Measurements from ENCODE around the gene RETSAT.
"Not testable (repeated sequence)": the region's sequence is repeated elsewhere in the genome, so short reads cannot be mapped to it uniquely, and the experiment has no call there.

The RETSAT gene

GRCh38 chr2:85383850-85384249 is 29.5 kb upstream of the RETSAT start:
- no peak for DNase-seq
- in situ Hi-C loops (cut with MboI; ENCODE audit: low pct_unique_long_range_greater_than_20kb, low sequenced_read_pairs) = no loop called here

GRCh38 chr2:85383151-85383550 is 28.8 kb upstream of the RETSAT start:
- in situ Hi-C loops (cut with MboI; ENCODE audit: low pct_unique_long_range_greater_than_20kb, low sequenced_read_pairs); DNase-seq: not testable (repeated sequence)

GRCh38 chr2:85380048-85380447 is 25.7 kb upstream of the RETSAT start:
- DNase-seq = no peak
- in situ Hi-C loops (cut with MboI; ENCODE audit: low pct_unique_long_range_greater_than_20kb, low sequenced_read_pairs) = no loop called here

GRCh38 chr2:85378257-85378656 is 23.9 kb upstream of the RETSAT start:
- no peak for DNase-seq
- in situ Hi-C loops (cut with MboI; ENCODE audit: low pct_unique_long_range_greater_than_20kb, low sequenced_read_pairs) = no loop called here

GRCh38 chr2:85377083-85377482 is 22.8 kb upstream of the RETSAT start:
- no peak for DNase-seq
- in situ Hi-C loops (cut with MboI; ENCODE audit: low pct_unique_long_range_greater_than_20kb, low sequenced_read_pairs) = no loop called here

- in situ Hi-C loops (cut with MboI; ENCODE audit: low pct_unique_long_range_greater_than_20kb, low sequenced_read_pairs) = no loop called here
- DNase-seq = no peak
These were observed 22.1 kb upstream of the RETSAT start for GRCh38 chr2:85376291-85377065.

GRCh38 chr2:85371045-85371444 is 16.7 kb upstream of the RETSAT start:
- in situ Hi-C loops (cut with MboI; ENCODE audit: low pct_unique_long_range_greater_than_20kb, low sequenced_read_pairs) = no loop called here
- no peak for DNase-seq

- in situ Hi-C loops (cut with MboI; ENCODE audit: low pct_unique_long_range_greater_than_20kb, low sequenced_read_pairs) = no loop called here
- no peak for DNase-seq
These were observed 15.2 kb upstream of the RETSAT start for GRCh38 chr2:85369500-85369899.

GRCh38 chr2:85368921-85369320 is 14.6 kb upstream of the RETSAT start:
- no peak for DNase-seq
- in situ Hi-C loops (cut with MboI; ENCODE audit: low pct_unique_long_range_greater_than_20kb, low sequenced_read_pairs) = no loop called here

GRCh38 chr2:85367180-85367579 is 12.9 kb upstream of the RETSAT start:
- no peak for DNase-seq
- in situ Hi-C loops (cut with MboI; ENCODE audit: low pct_unique_long_range_greater_than_20kb, low sequenced_read_pairs) = no loop called here

GRCh38 chr2:85362653-85363387 is 8.5 kb upstream of the RETSAT start:
- in situ Hi-C loops (cut with MboI; ENCODE audit: low pct_unique_long_range_greater_than_20kb, low sequenced_read_pairs); DNase-seq: not testable (repeated sequence)

GRCh38 chr2:85357736-85358135 is 3.4 kb upstream of the RETSAT start:
- DNase-seq = no peak
- in situ Hi-C loops (cut with MboI; ENCODE audit: low pct_unique_long_range_greater_than_20kb, low sequenced_read_pairs) = no loop called here

- no peak for DNase-seq
- in situ Hi-C loops (cut with MboI; ENCODE audit: low pct_unique_long_range_greater_than_20kb, low sequenced_read_pairs) = no loop called here
These were observed 1.9 kb upstream of the RETSAT start for GRCh38 chr2:85356186-85356585.

- in situ Hi-C loops (cut with MboI; ENCODE audit: low pct_unique_long_range_greater_than_20kb, low sequenced_read_pairs) = no loop called here
- no peak for DNase-seq
These were observed 1.2 kb upstream of the RETSAT start for GRCh38 chr2:85355521-85355920.

- in situ Hi-C loops (cut with MboI; ENCODE audit: low pct_unique_long_range_greater_than_20kb, low sequenced_read_pairs) = no loop called here
- DNase-seq = no peak
These were observed 714 bp upstream of the RETSAT start for GRCh38 chr2:85355073-85355410.

- in situ Hi-C loops (cut with MboI; ENCODE audit: low pct_unique_long_range_greater_than_20kb, low sequenced_read_pairs) = no loop called here
These were observed 447 bp downstream of the RETSAT start for GRCh38 chr2:85353876-85354285.

GRCh38 chr2:85347599-85347998 is 6.7 kb downstream of the RETSAT start:
- DNase-seq = no peak
- in situ Hi-C loops (cut with MboI; ENCODE audit: low pct_unique_long_range_greater_than_20kb, low sequenced_read_pairs) = no loop called here

More at GRCh38 chr2:85353876-85354285, 447 bp downstream of the RETSAT start:
- no peak for DNase-seq

GRCh38 chr2:85344356-85344954 is 9.9 kb downstream of the RETSAT start:
- in situ Hi-C loops (cut with MboI; ENCODE audit: low pct_unique_long_range_greater_than_20kb, low sequenced_read_pairs) = no loop called here
- DNase-seq = no peak

- in situ Hi-C loops (cut with MboI; ENCODE audit: low pct_unique_long_range_greater_than_20kb, low sequenced_read_pairs); DNase-seq: not testable (repeated sequence)
These were observed 11.0 kb downstream of the RETSAT start for GRCh38 chr2:85343207-85343895.

GRCh38 chr2:85342156-85342555 is 12.2 kb downstream of the RETSAT start:
- no peak for DNase-seq
- in situ Hi-C loops (cut with MboI; ENCODE audit: low pct_unique_long_range_greater_than_20kb, low sequenced_read_pairs) = no loop called here
